ENCODE data around the gene PEX3.

PEX3 gene

DNA sequence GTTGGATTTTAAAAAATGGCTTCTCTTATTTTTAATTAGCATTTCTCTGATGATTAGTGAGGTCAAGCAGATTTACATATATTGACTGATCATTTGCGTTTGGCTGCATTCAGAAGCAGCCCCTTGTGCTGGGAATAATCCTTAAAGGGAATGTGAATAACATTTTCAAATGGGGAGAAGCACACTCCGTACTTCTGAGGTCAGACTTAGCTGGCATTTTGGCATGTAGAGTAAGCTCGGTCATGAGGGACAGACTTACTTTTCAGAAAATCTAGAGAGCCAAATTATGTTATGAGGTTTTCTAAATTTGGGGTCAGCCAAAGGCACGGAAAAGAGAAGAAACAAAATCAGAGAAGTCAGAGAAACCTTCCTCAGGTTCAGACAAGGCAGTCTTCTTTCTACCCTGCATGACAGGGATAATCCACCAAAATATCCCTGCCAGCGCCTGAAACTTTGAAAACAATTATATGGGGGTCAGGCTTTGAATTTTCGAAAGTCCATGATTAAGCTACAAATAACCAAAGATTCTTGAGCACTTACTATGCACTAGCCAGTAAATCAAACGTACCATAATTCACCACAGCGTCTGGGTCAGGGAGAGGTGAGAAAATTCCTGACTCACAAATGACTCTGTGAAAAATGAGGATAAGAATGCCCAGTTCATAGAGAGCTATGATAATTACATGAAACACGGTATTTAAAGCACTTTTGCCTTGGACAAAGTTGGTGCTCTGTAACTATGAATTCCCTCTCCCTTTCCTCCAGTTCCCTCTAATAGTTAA, 45.0 kb upstream of the PEX3 start:
- no peak for DNase-seq

DNA sequence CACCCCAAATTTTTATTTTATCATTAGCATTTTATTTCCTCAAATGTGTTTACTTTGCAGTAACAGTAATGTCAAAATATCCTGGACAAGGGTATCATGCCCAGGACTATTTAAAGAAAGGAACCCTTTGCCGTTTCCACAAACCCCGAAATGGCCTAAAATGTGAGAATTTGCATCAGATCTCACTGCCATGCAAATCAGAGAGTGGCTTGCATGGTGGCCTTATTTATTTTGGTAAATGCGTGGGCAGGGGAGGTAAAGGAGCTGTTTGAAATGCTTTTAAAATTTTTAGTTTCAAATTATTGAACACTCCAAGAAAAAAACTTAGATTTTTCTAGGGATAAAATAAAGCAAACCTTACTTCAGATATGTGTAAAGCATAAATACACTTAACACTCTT, 43.9 kb upstream of the PEX3 start:
- no peak for DNase-seq
- no peaks in the 10 kb centered on the region for H3K9me3 ChIP-seq (ENCODE audit: severe bottlenecking)
- TF ChIP-seq, protein P1, sequence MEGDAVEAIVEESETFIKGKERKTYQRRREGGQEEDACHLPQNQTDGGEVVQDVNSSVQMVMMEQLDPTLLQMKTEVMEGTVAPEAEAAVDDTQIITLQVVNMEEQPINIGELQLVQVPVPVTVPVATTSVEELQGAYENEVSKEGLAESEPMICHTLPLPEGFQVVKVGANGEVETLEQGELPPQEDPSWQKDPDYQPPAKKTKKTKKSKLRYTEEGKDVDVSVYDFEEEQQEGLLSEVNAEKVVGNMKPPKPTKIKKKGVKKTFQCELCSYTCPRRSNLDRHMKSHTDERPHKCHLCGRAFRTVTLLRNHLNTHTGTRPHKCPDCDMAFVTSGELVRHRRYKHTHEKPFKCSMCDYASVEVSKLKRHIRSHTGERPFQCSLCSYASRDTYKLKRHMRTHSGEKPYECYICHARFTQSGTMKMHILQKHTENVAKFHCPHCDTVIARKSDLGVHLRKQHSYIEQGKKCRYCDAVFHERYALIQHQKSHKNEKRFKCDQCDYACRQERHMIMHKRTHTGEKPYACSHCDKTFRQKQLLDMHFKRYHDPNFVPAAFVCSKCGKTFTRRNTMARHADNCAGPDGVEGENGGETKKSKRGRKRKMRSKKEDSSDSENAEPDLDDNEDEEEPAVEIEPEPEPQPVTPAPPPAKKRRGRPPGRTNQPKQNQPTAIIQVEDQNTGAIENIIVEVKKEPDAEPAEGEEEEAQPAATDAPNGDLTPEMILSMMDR (IDR thresholded peaks at IDR 0.05; ENCODE audit: low read depth, low read length) = no peak
- no peak overlapping the region for H3K4me3 ChIP-seq (ENCODE audit: low read depth, low read length)
- H3K36me3 ChIP-seq = no peaks in the 10 kb centered on the region
- no peaks in the 10 kb centered on the region for H3K27me3 ChIP-seq (ENCODE audit: insufficient read depth, low read depth, severe bottlenecking)
- H3K27ac ChIP-seq = no peak overlapping the region

More for the DNA sequence above, 45.0 kb upstream of the PEX3 start:
- H3K27ac ChIP-seq = no peak overlapping the region
- H3K27me3 ChIP-seq (ENCODE audit: insufficient read depth, low read depth, severe bottlenecking) = no peaks in the 10 kb centered on the region
- H3K4me3 ChIP-seq (ENCODE audit: low read depth, low read length) = no peak overlapping the region
- TF ChIP-seq, protein P1 (IDR thresholded peaks at IDR 0.05; ENCODE audit: low read depth, low read length) = no peak
- no peaks in the 10 kb centered on the region for H3K9me3 ChIP-seq (ENCODE audit: severe bottlenecking)
- H3K36me3 ChIP-seq = no peaks in the 10 kb centered on the region

DNA sequence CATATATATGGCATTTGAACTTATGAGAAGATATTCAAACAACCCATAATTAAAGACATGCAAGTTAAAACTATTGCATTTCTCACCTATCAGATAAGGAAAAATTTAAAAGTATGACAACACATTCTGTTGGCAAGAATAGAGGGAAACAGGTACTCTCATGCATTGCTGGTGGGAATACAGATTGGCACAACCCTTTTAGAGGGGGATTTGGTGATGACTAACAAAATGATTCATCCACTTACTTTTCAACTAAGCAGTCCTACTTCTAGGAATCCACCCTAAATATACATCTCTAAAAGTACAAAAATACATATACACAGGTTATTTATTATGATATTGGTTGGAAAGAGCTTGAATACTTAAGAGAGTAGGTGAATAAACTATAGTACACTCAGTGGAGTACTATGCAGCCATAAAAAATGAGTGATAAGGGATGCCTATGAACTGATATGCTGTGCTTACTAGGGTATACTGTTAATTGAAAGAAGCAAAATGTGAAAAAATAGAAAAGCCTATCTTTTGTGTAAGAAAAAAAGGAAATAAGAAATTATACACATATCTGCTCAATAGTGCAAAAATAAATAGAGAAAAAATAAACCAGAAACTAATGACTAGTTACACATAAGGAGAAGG, 42.3 kb upstream of the PEX3 start:
- Histone ChIP-seq H3K9me3 (ENCODE audit: severe bottlenecking) (no peaks in the 10 kb centered on the region), H3K27ac (no peak overlapping the region), H3K4me3 (ENCODE audit: low read depth, low read length) (no peak overlapping the region), H3K36me3 (no peaks in the 10 kb centered on the region), H3K27me3 (ENCODE audit: insufficient read depth, low read depth, severe bottlenecking) (no peaks in the 10 kb centered on the region)
- DNase-seq = no peak
- TF ChIP-seq, protein P1 (IDR thresholded peaks at IDR 0.05; ENCODE audit: low read depth, low read length) = no peak

DNA sequence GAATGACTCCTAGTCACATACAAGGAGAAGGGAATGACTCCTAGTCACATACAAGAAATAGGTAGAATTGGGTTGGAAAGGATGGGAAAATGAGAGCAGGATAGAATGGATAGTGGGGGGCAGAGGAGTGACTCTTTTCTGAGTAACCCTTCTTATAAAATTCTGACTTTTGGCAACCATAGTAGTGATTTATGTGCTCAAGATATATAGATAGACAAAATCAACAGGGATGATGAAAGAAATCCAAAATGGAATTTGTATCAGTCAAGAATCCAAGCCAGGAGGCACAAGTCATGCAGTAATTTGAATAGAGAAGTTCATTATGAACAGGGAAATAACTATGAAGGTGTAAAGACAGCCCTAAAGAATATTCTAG, 41.8 kb upstream of the PEX3 start:
- Histone ChIP-seq H3K27me3 (ENCODE audit: insufficient read depth, low read depth, severe bottlenecking) (no peaks in the 10 kb centered on the region), H3K27ac (no peak overlapping the region), H3K4me3 (ENCODE audit: low read depth, low read length) (no peak overlapping the region), H3K9me3 (ENCODE audit: severe bottlenecking) (no peaks in the 10 kb centered on the region), H3K36me3 (no peaks in the 10 kb centered on the region)
- TF ChIP-seq, protein P1 (IDR thresholded peaks at IDR 0.05; ENCODE audit: low read depth, low read length) = no peak
- DNase-seq = no peak

DNA sequence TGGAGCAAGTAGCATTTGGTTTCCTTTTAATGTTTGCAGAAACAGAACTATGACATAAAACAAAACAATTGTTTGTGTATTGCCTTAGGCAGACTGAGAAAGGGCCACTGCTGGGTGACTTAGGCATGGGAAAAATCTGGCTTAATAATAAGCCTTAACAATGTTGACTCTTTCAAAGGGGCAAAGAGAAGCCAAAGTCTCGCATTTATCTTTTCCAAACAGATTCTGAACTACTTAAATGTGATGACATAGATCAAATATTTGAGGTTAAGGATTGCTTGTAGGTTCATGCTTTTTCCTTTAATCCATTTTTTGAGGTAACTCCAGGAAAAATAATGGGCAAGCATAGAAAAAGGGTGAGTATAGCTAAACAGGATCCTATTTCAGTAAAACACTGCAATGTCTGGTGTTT, 39.7 kb upstream of the PEX3 start:
- Histone ChIP-seq H3K4me3 (ENCODE audit: low read depth, low read length) (no peak overlapping the region), H3K27me3 (ENCODE audit: insufficient read depth, low read depth, severe bottlenecking) (no peaks in the 10 kb centered on the region), H3K36me3 (no peaks in the 10 kb centered on the region), H3K9me3 (ENCODE audit: severe bottlenecking) (no peaks in the 10 kb centered on the region), H3K27ac (no peak overlapping the region)
- DNase-seq = no peak
- TF ChIP-seq, protein P1 (IDR thresholded peaks at IDR 0.05; ENCODE audit: low read depth, low read length) = no peak
